WTC11 (cell line): ENCODE results near the gene BRAF. TPM values are rescaled to one million over a fixed set of nuclear protein-coding genes. Genes with fewer than 3 reads are reported as not detected.

Source experiments
- ATAC-seq: fragments of 200-7000 bp; cut with Tn5 transposase; 2 replicates; pipeline ENCODE4 v1.10.0; 2021; ENCODE audit warnings: mild to moderate bottlenecking, moderate library complexity
- CTCF ChIA-PET: fragments of 300-600 bp; sonication (Branson Sonifier 250); formaldehyde crosslinking; loops from one replicate; lab custom pipeline; 2021; ENCODE audit warnings: antibody characterized with exemption; lab: Charles Lee
- POLR2A ChIA-PET: fragments of 350-600 bp; sonication (Branson Sonifier 250); formaldehyde crosslinking; loops from one replicate; lab custom pipeline; 2021; ENCODE audit warnings: antibody characterized with exemption; lab: Charles Lee
- DNase-seq: peaks from one replicate; pipeline ENCODE4 v3.0.0; 2021; ENCODE audit warnings: low spot score
- H3K27ac Mint-ChIP-seq: 2 replicates; pipeline ENCODE4 v1.8.0; 2021; ENCODE audit warnings: mixed read lengths
- H3K27me3 Mint-ChIP-seq: 2 replicates; pipeline ENCODE4 v1.8.0; 2021; ENCODE audit warnings: low read depth, mild to moderate bottlenecking, moderate library complexity, mixed read lengths
- H3K36me3 Mint-ChIP-seq: 2 replicates; pipeline ENCODE4 v1.8.0; 2021; ENCODE audit warnings: mixed read lengths
- H3K4me1 Mint-ChIP-seq: 2 replicates; pipeline ENCODE4 v1.8.0; 2022; ENCODE audit warnings: mixed read lengths
- H3K4me3 Mint-ChIP-seq: 2 replicates; pipeline ENCODE4 v1.8.0; 2021; ENCODE audit warnings: mild to moderate bottlenecking, moderate library complexity, mixed read lengths
- H3K9me3 Mint-ChIP-seq: 2 replicates; pipeline ENCODE4 v1.8.0; 2021; ENCODE audit warnings: mixed read lengths
- ELF4 ChIP-seq: sonication (generic); formaldehyde crosslinking; IDR thresholded peaks from 2 replicates; pipeline ENCODE4 v1.8.1; 2022; ENCODE audit warnings: low read depth, mild to moderate bottlenecking, moderate library complexity, missing genetic modification reagents
- EMX1 ChIP-seq: fragments of 250-450 bp; sonication (Bioruptor Pico); IDR thresholded peaks from 2 replicates; pipeline ENCODE4 v1.8.0; 2021; ENCODE audit warnings: mild to moderate bottlenecking
- JAZF1 ChIP-seq: fragments of 250-450 bp; sonication (Bioruptor Pico); IDR thresholded peaks from 2 replicates; pipeline ENCODE4 v1.9.0; 2021; ENCODE audit warnings: moderate library complexity, mild to moderate bottlenecking, inconsistent platforms
- NFATC4 ChIP-seq: fragments of 250-450 bp; sonication (Bioruptor Pico); IDR thresholded peaks from 2 replicates; pipeline ENCODE4 v1.9.0; 2021; ENCODE audit warnings: mild to moderate bottlenecking
- SMAD4 ChIP-seq: sonication (generic); formaldehyde crosslinking; IDR thresholded peaks from 2 replicates; pipeline ENCODE4 v1.8.0; 2022; ENCODE audit warnings: mild to moderate bottlenecking, missing genetic modification reagents
- SOX15 ChIP-seq: fragments of 250-450 bp; sonication (Bioruptor Pico); IDR thresholded peaks from 2 replicates; pipeline ENCODE4 v1.9.0; 2021; ENCODE audit warnings: mild to moderate bottlenecking
- SP1 ChIP-seq: sonication (generic); formaldehyde crosslinking; conservative IDR thresholded peaks from 2 replicates; pipeline ENCODE4 v1.8.1; 2022; ENCODE audit warnings: missing genetic modification reagents
- ZNF232 ChIP-seq: sonication (generic); formaldehyde crosslinking; IDR thresholded peaks from 2 replicates; pipeline ENCODE4 v1.8.0; 2022; ENCODE audit warnings: mild to moderate bottlenecking, missing genetic modification reagents
- ZNF396 ChIP-seq: fragments of 250-450 bp; sonication (Bioruptor Pico); IDR thresholded peaks from 2 replicates; pipeline ENCODE4 v1.8.0; 2021; ENCODE audit warnings: mild to moderate bottlenecking, moderate library complexity, borderline replicate concordance
- ZNF416 ChIP-seq: fragments of 250-450 bp; sonication (Bioruptor Pico); IDR thresholded peaks from 2 replicates; pipeline ENCODE4 v1.9.0; 2021; ENCODE audit warnings: mild to moderate bottlenecking, inconsistent platforms
- ZNF423 ChIP-seq: fragments of 250-450 bp; sonication (Bioruptor Pico); IDR thresholded peaks from 2 replicates; pipeline ENCODE4 v2.1.2; 2022; ENCODE audit warnings: mild to moderate bottlenecking, moderate library complexity
- total RNA-seq: library from RNA; stranded (reverse); gene quantifications from 3 replicates; pipeline ENCODE4 v1.2.3, GENCODE V29; 2021
- TF ChIP-seq, protein P1 (sequence below): fragments of 250-450 bp; sonication (Bioruptor Pico); conservative IDR thresholded peaks from 2 replicates; pipeline ENCODE4 v1.9.0; 2021; ENCODE audit warnings: mild to moderate bottlenecking
- TF ChIP-seq, protein P2 (sequence below): sonication (generic); formaldehyde crosslinking; IDR thresholded peaks from 2 replicates; pipeline ENCODE4 v1.8.0; 2022; ENCODE audit warnings: mild to moderate bottlenecking, missing genetic modification reagents
- TF ChIP-seq, protein P3 (sequence below): fragments of 250-450 bp; sonication (Bioruptor Pico); IDR thresholded peaks from 2 replicates; pipeline ENCODE4 v1.9.0; 2021; ENCODE audit warnings: mild to moderate bottlenecking, borderline replicate concordance
- TF ChIP-seq, protein P4 (sequence below): sonication (generic); formaldehyde crosslinking; IDR thresholded peaks from 2 replicates; pipeline ENCODE4 v1.8.0; 2022; ENCODE audit warnings: mild to moderate bottlenecking, missing genetic modification reagents
- TF ChIP-seq, protein P5 (sequence below): sonication (generic); formaldehyde crosslinking; IDR thresholded peaks from 2 replicates; pipeline ENCODE4 v1.8.0; 2023; ENCODE audit warnings: missing genetic modification reagents, mild to moderate bottlenecking, borderline replicate concordance
- TF ChIP-seq, protein P6 (sequence below): fragments of 250-450 bp; sonication (Bioruptor Pico); IDR thresholded peaks from 2 replicates; pipeline ENCODE4 v1.9.0; 2021; ENCODE audit warnings: mild to moderate bottlenecking
- TF ChIP-seq, protein P7 (sequence below): sonication (generic); formaldehyde crosslinking; IDR thresholded peaks from 2 replicates; pipeline ENCODE4 v1.8.0; 2022; ENCODE audit warnings: mild to moderate bottlenecking, missing genetic modification reagents

The BRAF gene
- total RNA-seq, 1 experiment from 2014 or later: 29.2 TPM

DNA sequence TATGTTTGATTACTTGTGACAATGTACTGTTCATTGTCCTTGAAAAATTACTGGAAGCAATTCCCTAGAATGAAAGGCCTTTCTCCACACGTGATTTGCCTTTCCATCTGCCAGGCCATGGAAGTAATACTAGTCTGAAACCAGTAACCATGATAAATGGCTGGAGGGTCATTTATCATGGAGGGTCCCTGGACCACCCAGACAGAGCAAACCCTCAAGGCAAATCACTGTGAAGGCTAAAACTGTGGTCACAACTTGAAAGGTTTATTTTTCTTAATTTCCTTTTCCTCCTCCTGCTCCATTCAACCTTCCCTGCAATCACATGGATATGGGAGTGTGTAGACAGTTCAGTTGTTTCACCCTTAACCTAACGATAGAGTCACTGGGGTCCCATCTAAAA is 16.4 kb downstream of the BRAF start (continued):
- TF ChIP-seq, protein P1, sequence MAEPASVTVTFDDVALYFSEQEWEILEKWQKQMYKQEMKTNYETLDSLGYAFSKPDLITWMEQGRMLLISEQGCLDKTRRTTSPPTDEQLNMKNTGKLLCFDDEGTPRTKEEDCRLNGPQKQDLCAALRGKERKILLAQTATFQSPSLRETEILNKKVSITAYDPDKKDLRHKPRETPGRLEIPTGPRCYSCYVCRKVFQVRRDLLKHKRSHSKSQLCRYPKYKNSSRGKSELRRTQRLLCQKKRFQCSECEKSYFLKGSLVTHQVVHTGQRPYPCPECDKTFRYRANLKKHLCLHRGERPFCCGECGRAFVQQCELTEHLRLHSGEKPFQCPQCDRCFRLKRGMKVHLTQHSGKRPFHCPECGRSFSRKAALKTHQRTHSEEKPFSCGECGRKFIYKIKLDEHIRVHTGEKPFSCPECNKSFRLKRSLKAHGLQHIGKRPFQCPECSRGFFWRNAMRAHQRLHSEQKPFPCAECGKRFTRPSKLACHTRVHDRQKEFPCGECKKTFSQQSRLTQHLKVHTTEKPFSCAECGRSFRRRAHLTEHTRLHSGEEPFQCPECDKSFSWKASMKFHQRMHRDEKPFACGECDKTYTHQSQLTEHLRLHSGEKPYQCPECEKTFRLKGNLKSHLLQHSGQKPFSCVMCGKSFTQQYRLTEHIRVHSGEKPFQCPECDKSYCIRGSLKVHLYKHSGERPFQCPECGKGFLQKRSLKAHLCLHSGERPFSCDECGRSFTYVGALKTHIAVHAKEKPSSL (CRISPR knock-in tag): no peak
- no peak for TF ChIP-seq ZNF423
- TF ChIP-seq ZNF396 (CRISPR knock-in tag): no peak

DNA sequence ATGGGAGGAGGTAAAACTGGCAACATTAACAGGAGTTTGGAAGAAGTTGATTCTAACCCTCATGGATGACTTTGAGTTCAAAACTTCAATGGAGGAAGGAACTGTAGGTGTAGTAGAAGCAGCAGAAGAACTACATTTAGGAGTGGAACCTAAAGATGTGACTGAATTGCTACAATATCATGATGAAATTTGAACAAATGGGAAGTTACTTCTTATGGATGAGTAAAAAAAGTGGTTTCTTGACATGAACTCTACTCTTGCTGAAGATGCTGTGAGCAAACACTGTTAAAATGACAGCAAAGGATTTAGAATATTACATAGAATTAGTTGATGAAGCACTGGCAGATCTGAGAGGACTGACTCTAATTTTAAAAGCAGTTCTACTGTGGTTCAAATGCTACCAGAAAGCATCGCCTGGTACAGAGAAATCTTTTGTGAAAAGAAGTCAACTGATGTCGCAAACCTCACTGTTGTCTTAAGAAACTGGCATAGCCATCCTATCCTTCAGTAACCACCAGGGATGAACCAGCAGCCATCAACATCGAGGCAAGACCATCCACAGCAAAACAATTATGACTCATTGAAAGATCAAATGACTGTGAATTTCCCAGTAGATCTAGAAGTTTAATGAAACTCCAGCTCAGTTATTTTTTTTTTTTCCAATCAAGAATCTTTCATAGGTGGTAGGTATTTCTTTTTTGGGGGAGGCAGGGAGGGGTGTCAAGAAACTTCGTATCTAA is 20.8 kb downstream of the BRAF start:
- H3K4me1 Mint-ChIP-seq: peaks cover 20% of the 10 kb centered on the region
- H3K36me3 Mint-ChIP-seq: peaks cover 19% of the 10 kb centered on the region
- peaks cover 13% of the 10 kb centered on the region for H3K9me3 Mint-ChIP-seq
- ATAC-seq: no peak
- DNase-seq: no peak
- no peaks in the 10 kb centered on the region for H3K27me3 Mint-ChIP-seq
- H3K4me3 Mint-ChIP-seq: no peak overlapping the region
- ChIA-PET CTCF (interaction anchor here (1.0 kb wide), 1 partner anchor 21 kb away, joined by 3 read pairs; the partner anchor contains the start of gene BRAF), POLR2A (no interaction called here)
- no peak overlapping the region for H3K27ac Mint-ChIP-seq
- TF ChIP-seq, protein P2, sequence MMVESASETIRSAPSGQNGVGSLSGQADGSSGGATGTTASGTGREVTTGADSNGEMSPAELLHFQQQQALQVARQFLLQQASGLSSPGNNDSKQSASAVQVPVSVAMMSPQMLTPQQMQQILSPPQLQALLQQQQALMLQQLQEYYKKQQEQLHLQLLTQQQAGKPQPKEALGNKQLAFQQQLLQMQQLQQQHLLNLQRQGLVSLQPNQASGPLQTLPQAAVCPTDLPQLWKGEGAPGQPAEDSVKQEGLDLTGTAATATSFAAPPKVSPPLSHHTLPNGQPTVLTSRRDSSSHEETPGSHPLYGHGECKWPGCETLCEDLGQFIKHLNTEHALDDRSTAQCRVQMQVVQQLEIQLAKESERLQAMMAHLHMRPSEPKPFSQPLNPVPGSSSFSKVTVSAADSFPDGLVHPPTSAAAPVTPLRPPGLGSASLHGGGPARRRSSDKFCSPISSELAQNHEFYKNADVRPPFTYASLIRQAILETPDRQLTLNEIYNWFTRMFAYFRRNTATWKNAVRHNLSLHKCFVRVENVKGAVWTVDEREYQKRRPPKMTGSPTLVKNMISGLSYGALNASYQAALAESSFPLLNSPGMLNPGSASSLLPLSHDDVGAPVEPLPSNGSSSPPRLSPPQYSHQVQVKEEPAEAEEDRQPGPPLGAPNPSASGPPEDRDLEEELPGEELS: no peak
- no peak for TF ChIP-seq ZNF232
- TF ChIP-seq SP1: no peak
- no peak for TF ChIP-seq ZNF423
- TF ChIP-seq NFATC4 (CRISPR knock-in tag): no peak
- no peak for TF ChIP-seq SMAD4 (CRISPR knock-in tag)
- TF ChIP-seq, protein P3, sequence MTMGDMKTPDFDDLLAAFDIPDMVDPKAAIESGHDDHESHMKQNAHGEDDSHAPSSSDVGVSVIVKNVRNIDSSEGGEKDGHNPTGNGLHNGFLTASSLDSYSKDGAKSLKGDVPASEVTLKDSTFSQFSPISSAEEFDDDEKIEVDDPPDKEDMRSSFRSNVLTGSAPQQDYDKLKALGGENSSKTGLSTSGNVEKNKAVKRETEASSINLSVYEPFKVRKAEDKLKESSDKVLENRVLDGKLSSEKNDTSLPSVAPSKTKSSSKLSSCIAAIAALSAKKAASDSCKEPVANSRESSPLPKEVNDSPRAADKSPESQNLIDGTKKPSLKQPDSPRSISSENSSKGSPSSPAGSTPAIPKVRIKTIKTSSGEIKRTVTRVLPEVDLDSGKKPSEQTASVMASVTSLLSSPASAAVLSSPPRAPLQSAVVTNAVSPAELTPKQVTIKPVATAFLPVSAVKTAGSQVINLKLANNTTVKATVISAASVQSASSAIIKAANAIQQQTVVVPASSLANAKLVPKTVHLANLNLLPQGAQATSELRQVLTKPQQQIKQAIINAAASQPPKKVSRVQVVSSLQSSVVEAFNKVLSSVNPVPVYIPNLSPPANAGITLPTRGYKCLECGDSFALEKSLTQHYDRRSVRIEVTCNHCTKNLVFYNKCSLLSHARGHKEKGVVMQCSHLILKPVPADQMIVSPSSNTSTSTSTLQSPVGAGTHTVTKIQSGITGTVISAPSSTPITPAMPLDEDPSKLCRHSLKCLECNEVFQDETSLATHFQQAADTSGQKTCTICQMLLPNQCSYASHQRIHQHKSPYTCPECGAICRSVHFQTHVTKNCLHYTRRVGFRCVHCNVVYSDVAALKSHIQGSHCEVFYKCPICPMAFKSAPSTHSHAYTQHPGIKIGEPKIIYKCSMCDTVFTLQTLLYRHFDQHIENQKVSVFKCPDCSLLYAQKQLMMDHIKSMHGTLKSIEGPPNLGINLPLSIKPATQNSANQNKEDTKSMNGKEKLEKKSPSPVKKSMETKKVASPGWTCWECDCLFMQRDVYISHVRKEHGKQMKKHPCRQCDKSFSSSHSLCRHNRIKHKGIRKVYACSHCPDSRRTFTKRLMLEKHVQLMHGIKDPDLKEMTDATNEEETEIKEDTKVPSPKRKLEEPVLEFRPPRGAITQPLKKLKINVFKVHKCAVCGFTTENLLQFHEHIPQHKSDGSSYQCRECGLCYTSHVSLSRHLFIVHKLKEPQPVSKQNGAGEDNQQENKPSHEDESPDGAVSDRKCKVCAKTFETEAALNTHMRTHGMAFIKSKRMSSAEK (CRISPR knock-in tag): no peak
- TF ChIP-seq, protein P4, sequence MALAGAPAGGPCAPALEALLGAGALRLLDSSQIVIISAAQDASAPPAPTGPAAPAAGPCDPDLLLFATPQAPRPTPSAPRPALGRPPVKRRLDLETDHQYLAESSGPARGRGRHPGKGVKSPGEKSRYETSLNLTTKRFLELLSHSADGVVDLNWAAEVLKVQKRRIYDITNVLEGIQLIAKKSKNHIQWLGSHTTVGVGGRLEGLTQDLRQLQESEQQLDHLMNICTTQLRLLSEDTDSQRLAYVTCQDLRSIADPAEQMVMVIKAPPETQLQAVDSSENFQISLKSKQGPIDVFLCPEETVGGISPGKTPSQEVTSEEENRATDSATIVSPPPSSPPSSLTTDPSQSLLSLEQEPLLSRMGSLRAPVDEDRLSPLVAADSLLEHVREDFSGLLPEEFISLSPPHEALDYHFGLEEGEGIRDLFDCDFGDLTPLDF (CRISPR knock-in tag): no peak
- no peak for TF ChIP-seq ZNF416 (CRISPR knock-in tag)
- TF ChIP-seq ELF4: no peak
- no peak for TF ChIP-seq SOX15 (CRISPR knock-in tag)
- TF ChIP-seq EMX1 (CRISPR knock-in tag): no peak
- TF ChIP-seq, protein P5, sequence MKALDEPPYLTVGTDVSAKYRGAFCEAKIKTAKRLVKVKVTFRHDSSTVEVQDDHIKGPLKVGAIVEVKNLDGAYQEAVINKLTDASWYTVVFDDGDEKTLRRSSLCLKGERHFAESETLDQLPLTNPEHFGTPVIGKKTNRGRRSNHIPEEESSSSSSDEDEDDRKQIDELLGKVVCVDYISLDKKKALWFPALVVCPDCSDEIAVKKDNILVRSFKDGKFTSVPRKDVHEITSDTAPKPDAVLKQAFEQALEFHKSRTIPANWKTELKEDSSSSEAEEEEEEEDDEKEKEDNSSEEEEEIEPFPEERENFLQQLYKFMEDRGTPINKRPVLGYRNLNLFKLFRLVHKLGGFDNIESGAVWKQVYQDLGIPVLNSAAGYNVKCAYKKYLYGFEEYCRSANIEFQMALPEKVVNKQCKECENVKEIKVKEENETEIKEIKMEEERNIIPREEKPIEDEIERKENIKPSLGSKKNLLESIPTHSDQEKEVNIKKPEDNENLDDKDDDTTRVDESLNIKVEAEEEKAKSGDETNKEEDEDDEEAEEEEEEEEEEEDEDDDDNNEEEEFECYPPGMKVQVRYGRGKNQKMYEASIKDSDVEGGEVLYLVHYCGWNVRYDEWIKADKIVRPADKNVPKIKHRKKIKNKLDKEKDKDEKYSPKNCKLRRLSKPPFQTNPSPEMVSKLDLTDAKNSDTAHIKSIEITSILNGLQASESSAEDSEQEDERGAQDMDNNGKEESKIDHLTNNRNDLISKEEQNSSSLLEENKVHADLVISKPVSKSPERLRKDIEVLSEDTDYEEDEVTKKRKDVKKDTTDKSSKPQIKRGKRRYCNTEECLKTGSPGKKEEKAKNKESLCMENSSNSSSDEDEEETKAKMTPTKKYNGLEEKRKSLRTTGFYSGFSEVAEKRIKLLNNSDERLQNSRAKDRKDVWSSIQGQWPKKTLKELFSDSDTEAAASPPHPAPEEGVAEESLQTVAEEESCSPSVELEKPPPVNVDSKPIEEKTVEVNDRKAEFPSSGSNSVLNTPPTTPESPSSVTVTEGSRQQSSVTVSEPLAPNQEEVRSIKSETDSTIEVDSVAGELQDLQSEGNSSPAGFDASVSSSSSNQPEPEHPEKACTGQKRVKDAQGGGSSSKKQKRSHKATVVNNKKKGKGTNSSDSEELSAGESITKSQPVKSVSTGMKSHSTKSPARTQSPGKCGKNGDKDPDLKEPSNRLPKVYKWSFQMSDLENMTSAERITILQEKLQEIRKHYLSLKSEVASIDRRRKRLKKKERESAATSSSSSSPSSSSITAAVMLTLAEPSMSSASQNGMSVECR: no peak
- TF ChIP-seq JAZF1 (CRISPR knock-in tag): no peak
- TF ChIP-seq, protein P6, sequence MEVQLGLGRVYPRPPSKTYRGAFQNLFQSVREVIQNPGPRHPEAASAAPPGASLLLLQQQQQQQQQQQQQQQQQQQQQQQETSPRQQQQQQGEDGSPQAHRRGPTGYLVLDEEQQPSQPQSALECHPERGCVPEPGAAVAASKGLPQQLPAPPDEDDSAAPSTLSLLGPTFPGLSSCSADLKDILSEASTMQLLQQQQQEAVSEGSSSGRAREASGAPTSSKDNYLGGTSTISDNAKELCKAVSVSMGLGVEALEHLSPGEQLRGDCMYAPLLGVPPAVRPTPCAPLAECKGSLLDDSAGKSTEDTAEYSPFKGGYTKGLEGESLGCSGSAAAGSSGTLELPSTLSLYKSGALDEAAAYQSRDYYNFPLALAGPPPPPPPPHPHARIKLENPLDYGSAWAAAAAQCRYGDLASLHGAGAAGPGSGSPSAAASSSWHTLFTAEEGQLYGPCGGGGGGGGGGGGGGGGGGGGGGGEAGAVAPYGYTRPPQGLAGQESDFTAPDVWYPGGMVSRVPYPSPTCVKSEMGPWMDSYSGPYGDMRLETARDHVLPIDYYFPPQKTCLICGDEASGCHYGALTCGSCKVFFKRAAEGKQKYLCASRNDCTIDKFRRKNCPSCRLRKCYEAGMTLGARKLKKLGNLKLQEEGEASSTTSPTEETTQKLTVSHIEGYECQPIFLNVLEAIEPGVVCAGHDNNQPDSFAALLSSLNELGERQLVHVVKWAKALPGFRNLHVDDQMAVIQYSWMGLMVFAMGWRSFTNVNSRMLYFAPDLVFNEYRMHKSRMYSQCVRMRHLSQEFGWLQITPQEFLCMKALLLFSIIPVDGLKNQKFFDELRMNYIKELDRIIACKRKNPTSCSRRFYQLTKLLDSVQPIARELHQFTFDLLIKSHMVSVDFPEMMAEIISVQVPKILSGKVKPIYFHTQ (CRISPR knock-in tag): no peak
- TF ChIP-seq, protein P7, sequence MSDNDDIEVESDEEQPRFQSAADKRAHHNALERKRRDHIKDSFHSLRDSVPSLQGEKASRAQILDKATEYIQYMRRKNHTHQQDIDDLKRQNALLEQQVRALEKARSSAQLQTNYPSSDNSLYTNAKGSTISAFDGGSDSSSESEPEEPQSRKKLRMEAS (CRISPR knock-in tag): no peak
